GM12878 (cell line): ENCODE data around the gene PEX6. TPM values are rescaled to one million over a fixed set of nuclear protein-coding genes. Genes with fewer than 3 reads are reported as not detected.
A peak's percentile ranks its signal among the peaks of the same experiment; 100 is the strongest.

Experiments
- ATAC-seq: fragments of 200-7000 bp; cut with Tn5 transposase; 3 replicates; pipeline ENCODE4 v1.9.1; 2020; ENCODE audit warnings: mild to moderate bottlenecking, moderate library complexity
- Bru-seq: library from RNA; stranded (reverse); fragments of 400-500 nt; gene quantifications from one replicate; lab custom pipeline; 2021; lab: Mats Ljungman, UMichigan
- BruChase-seq, 2 experiments: library from RNA; stranded (reverse); fragments of 400-500 nt; gene quantifications; one replicate each; lab custom pipeline; 2021; lab: Mats Ljungman, UMichigan
- BruUV-seq: library from RNA; stranded (reverse); fragments of 400-500 nt; replicated peaks from 2 replicates; lab custom pipeline; 2021; lab: Mats Ljungman, UMichigan
- CTCF ChIA-PET: fragments of 300-600 bp; sonication (Branson Sonifier 250); formaldehyde crosslinking; extraction: SDS; loops from one replicate; lab custom pipeline; 2021; ENCODE audit warnings: inconsistent platforms; lab: Yijun Ruan, JAX
- POLR2A ChIA-PET: fragments of 350-600 bp; formaldehyde crosslinking; extraction: SDS; loops from one replicate; lab custom pipeline; 2021; ENCODE audit warnings: inconsistent platforms; lab: Charles Lee
- RAD21 ChIA-PET: fragments of 300-600 bp; sonication (Branson Sonifier 250); formaldehyde crosslinking; loops from one replicate; lab custom pipeline; 2023; ENCODE audit warnings: antibody characterized with exemption; ENCODE audit not compliant: unreplicated experiment; lab: Charles Lee
- SMC1A ChIA-PET: fragments of 300-600 bp; sonication (Branson Sonifier 250); formaldehyde crosslinking; loops from one replicate; lab custom pipeline; 2023; ENCODE audit not compliant: unreplicated experiment, uncharacterized antibody; lab: Charles Lee
- DNase-seq: peaks from one replicate; pipeline ENCODE4 v3.0.0-alpha.2; 2011; ENCODE audit warnings: low read depth, low spot score
- FAIRE-seq: peaks from 3 replicates; lab custom pipeline; 2011; peaks lifted over from hg19 to GRCh38; lab: Jason Lieb, UNC
- H2AFZ ChIP-seq: 2 replicates; pipeline ENCODE4 v1.6.0; 2011; ENCODE audit warnings: low read depth, low read length, control low read depth; ENCODE audit not compliant: control insufficient read depth
- H3K27ac ChIP-seq: 2 replicates; pipeline ENCODE4 v1.5.1; 2011; ENCODE audit warnings: control low read depth; ENCODE audit not compliant: control insufficient read depth, insufficient read depth
- H3K27me3 ChIP-seq, 2 experiments: replicated peaks in 1 of 2; 2 replicates each; pipeline versions ENCODE4 v1.6.0 to v1.6.1; 2011; ENCODE audit warnings: low read length in 1 of 2; ENCODE audit not compliant: control insufficient read depth in 2 of 2, insufficient read depth in 2 of 2
- H3K36me3 ChIP-seq, 2 experiments: 2 replicates each; pipeline ENCODE4 v1.5.1; 2011; ENCODE audit warnings: low read length in 1 of 2; ENCODE audit not compliant: control insufficient read depth in 2 of 2, insufficient read depth in 2 of 2
- H3K4me1 ChIP-seq: 2 replicates; pipeline ENCODE4 v1.6.1; 2011; ENCODE audit warnings: mild to moderate bottlenecking, low read length, moderate library complexity, mixed read lengths; ENCODE audit not compliant: control insufficient read depth, insufficient read depth
- H3K4me2 ChIP-seq: 2 replicates; pipeline ENCODE4 v1.6.0; 2011; ENCODE audit warnings: control low read depth; ENCODE audit not compliant: control insufficient read depth, insufficient read depth
- H3K4me3 ChIP-seq: fragments of 200-600 bp; sonication (generic); 2 replicates; pipeline ENCODE4 v1.5.1; 2016
- H3K79me2 ChIP-seq: 2 replicates; pipeline ENCODE4 v1.6.0; 2011; ENCODE audit warnings: low read length; ENCODE audit not compliant: control insufficient read depth, insufficient read depth
- H3K9ac ChIP-seq: 2 replicates; pipeline ENCODE4 v1.8.0; 2011; ENCODE audit warnings: low read length, control low read depth, mixed read lengths; ENCODE audit not compliant: control insufficient read depth, insufficient read depth
- H3K9me3 ChIP-seq: replicated peaks from 3 replicates; pipeline ENCODE4 v1.5.1; 2011; ENCODE audit warnings: mild to moderate bottlenecking, low read length; ENCODE audit not compliant: control insufficient read depth, insufficient read depth
- H4K20me1 ChIP-seq: 2 replicates; pipeline ENCODE4 v1.6.0; 2011; ENCODE audit not compliant: control insufficient read depth, insufficient read depth
- CBFB ChIP-seq: IDR thresholded peaks from 2 replicates; pipeline ENCODE4 v1.6.1; 2016; ENCODE audit warnings: antibody characterized with exemption, low read depth
- CHD1 ChIP-seq: IDR thresholded peaks from 2 replicates; pipeline ENCODE4 v1.6.1; 2012; ENCODE audit warnings: low read depth, low read length, improper control_type of control experiment
- EP300 ChIP-seq, 2 experiments: fragments of 150-350 bp in 1 of 2; IDR thresholded peaks; 2 replicates each; pipeline ENCODE4 v1.6.1; 2011 to 2012; ENCODE audit warnings: low read depth in 2 of 2, low read length in 2 of 2, borderline replicate concordance in 1 of 2, improper control_type of control experiment in 1 of 2, inconsistent platforms in 1 of 2; ENCODE audit not compliant: control insufficient read depth in 1 of 2
- HCFC1 ChIP-seq: fragments of 150-350 bp; IDR thresholded peaks from 2 replicates; pipeline ENCODE4 v1.6.1; 2014; ENCODE audit warnings: low read length
- IRF4 ChIP-seq: IDR thresholded peaks from 2 replicates; pipeline ENCODE4 v1.6.1; 2011; ENCODE audit warnings: low read depth, low read length
- KLF5 ChIP-seq: fragments of 450-650 bp; IDR thresholded peaks from 2 replicates; pipeline ENCODE4 v1.6.1; 2014; ENCODE audit warnings: mild to moderate bottlenecking; ENCODE audit not compliant: partially characterized antibody
- NR2F1 ChIP-seq: fragments of 450-650 bp; conservative IDR thresholded peaks from 2 replicates; pipeline ENCODE4 v1.6.1; 2017; ENCODE audit warnings: mild to moderate bottlenecking
- PML ChIP-seq: IDR thresholded peaks from 2 replicates; pipeline ENCODE4 v1.6.1; 2012; ENCODE audit warnings: low read length, inconsistent platforms
- POLR2A ChIP-seq: IDR thresholded peaks from 2 replicates; pipeline ENCODE4 v1.6.1; 2011; ENCODE audit warnings: low read depth, mild to moderate bottlenecking, low read length
- STAT1 ChIP-seq: fragments of 450-650 bp; conservative IDR thresholded peaks from 2 replicates; pipeline ENCODE4 v1.6.1; 2014; ENCODE audit warnings: antibody characterized with exemption, mild to moderate bottlenecking
- SUZ12 ChIP-seq: fragments of 200-600 bp; sonication (generic); IDR thresholded peaks from one replicate; pipeline ENCODE4 v1.6.1; 2018; ENCODE audit warnings: antibody characterized with exemption, mild to moderate bottlenecking; ENCODE audit not compliant: unreplicated experiment
- TARDBP ChIP-seq: IDR thresholded peaks from 2 replicates; pipeline ENCODE4 v1.6.1; 2016; ENCODE audit warnings: borderline replicate concordance
- ZNF217 ChIP-seq: fragments of 450-650 bp; IDR thresholded peaks from 2 replicates; pipeline ENCODE4 v1.6.1; 2017; ENCODE audit warnings: antibody characterized with exemption, mild to moderate bottlenecking
- WGBS: methylation state at CpG from one replicate; pipeline ENCODE4 v1.1.6; 2016; ENCODE audit warnings: low lambda C conversion rate; ENCODE audit not compliant: insufficient replicate concordance, insufficient coverage; ENCODE audit errors: missing lambda C conversion rate; 5-methylcytosine and 5-hydroxymethylcytosine counted together
- in situ Hi-C: fragments of 300-500 bp; cut with MboI; formaldehyde crosslinking; loops from 9 replicates; pipeline ENCODE4 v1.14.3; 2018; ENCODE audit warnings: mixed read lengths
- intact Hi-C: fragments of 100-400 bp; cut with micrococcal nuclease; formaldehyde crosslinking; loops from one replicate; pipeline ENCODE4 v1.14.2; 2022; ENCODE audit not compliant: unreplicated experiment
- long read RNA-seq, 2 experiments: library from polyadenylated mRNA; unstranded; transcript quantifications; one replicate each; pipeline ENCODE4 v2.0.0, GENCODE V29; 2019 to 2020
- polyA minus RNA-seq, 3 experiments: library from RNA; depleted of rRNA, polyadenylated mRNA; stranded (reverse); fragments of >200 nt; gene quantifications; 2 replicates each; pipeline ENCODE4 v1.2.3, GENCODE V29; 2011
- polyA plus RNA-seq, 11 experiments: library from polyadenylated mRNA; depleted of rRNA in 4 of 11; unstranded in 6 of 11; stranded (reverse) in 5 of 11; fragments of >200 nt; fragmentation: Nextera tagmentation in 4 of 11; fragmentation: Illumina TruSeq in 1 of 11; extraction: Ambion mirVana in 4 of 11; extraction: Trizol in 1 of 11; gene quantifications; 1 replicate in 1 of 11; 2 replicates in 10 of 11; pipeline versions ENCODE4 v1.2.1 to v1.2.3, GENCODE V29; 2011 to 2016; ENCODE audit warnings: inconsistent platforms in 2 of 11, missing spikeins in 2 of 11, low read depth in 1 of 11
- total RNA-seq, 4 experiments: library from RNA; depleted of rRNA in 3 of 4; stranded (reverse); fragments of >200 nt in 3 of 4; fragmentation: Illumina TruSeq in 1 of 4; extraction: Trizol in 1 of 4; gene quantifications; 2 replicates each; pipeline versions ENCODE4 v1.2.1 to v1.2.3, GENCODE V29; 2013 to 2021

Gene PEX6, protein sequence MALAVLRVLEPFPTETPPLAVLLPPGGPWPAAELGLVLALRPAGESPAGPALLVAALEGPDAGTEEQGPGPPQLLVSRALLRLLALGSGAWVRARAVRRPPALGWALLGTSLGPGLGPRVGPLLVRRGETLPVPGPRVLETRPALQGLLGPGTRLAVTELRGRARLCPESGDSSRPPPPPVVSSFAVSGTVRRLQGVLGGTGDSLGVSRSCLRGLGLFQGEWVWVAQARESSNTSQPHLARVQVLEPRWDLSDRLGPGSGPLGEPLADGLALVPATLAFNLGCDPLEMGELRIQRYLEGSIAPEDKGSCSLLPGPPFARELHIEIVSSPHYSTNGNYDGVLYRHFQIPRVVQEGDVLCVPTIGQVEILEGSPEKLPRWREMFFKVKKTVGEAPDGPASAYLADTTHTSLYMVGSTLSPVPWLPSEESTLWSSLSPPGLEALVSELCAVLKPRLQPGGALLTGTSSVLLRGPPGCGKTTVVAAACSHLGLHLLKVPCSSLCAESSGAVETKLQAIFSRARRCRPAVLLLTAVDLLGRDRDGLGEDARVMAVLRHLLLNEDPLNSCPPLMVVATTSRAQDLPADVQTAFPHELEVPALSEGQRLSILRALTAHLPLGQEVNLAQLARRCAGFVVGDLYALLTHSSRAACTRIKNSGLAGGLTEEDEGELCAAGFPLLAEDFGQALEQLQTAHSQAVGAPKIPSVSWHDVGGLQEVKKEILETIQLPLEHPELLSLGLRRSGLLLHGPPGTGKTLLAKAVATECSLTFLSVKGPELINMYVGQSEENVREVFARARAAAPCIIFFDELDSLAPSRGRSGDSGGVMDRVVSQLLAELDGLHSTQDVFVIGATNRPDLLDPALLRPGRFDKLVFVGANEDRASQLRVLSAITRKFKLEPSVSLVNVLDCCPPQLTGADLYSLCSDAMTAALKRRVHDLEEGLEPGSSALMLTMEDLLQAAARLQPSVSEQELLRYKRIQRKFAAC
- total RNA-seq (2013; cell fraction: nucleolus; rRNA removed) = 8.3 and 10.1 TPM in 2 replicates
- total RNA-seq (2014; rRNA removed) (19.3 and 19.4 TPM in 2 replicates), total RNA-seq (2014; rRNA removed; fragmentation: Illumina TruSeq; extraction: Trizol) (6.2 and 6.4 TPM in 2 replicates), total RNA-seq (2021) (20.3 and 21.1 TPM in 2 replicates), polyA plus RNA-seq (2011; rRNA removed) (2.0 and 3.1 TPM in 2 replicates), polyA plus RNA-seq (2014; fragmentation: Illumina TruSeq; extraction: Trizol) (3.1 and 6.1 TPM in 2 replicates), polyA plus RNA-seq (2014; fragmentation: Nextera tagmentation; extraction: Ambion mirVana) (1 to 10 TPM in 1 of 2 experiments, under 1 TPM in 1; 0.39 to 1.2 TPM), polyA plus RNA-seq (2014; rRNA removed) (14.6 and 16.3 TPM in 2 replicates), polyA plus RNA-seq (2016; fragmentation: Nextera tagmentation; extraction: Ambion mirVana) (1 to 10 TPM; 9.4 to 9.5 TPM), polyA minus RNA-seq (2011; rRNA and poly(A)+ RNA removed) (3.0 and 7.0 TPM in 2 replicates), Bru-seq, nascent RNA (percentile 57 among the genes with signal in this experiment), BruChase-seq, experiment 1, labeled RNA remaining after a 6-hour chase (percentile 55 among the genes with signal in this experiment), BruChase-seq, experiment 2, labeled RNA remaining after a 2-hour chase (percentile 54 among the genes with signal in this experiment)
- polyA plus RNA-seq (2011; ENCODE audit: low read depth) = 5.8 TPM
- 4.1 and 4.8 TPM in 2 replicates for polyA plus RNA-seq (2011; cell fraction: cytosol; rRNA removed)
- polyA plus RNA-seq (2011; cell fraction: nucleus; rRNA removed) = 22.3 and 23.6 TPM in 2 replicates
- polyA plus RNA-seq (2012) = 12.1 and 14.5 TPM in 2 replicates
- 2.9 and 3.2 TPM in 2 replicates for polyA minus RNA-seq (2011; cell fraction: cytosol; rRNA and poly(A)+ RNA removed)
- polyA minus RNA-seq (2011; cell fraction: nucleus; rRNA and poly(A)+ RNA removed) = 4.2 and 7.2 TPM in 2 replicates
- long read RNA-seq, experiment 1, partial matches to known transcripts = 1 of 1 reads
- long read RNA-seq, experiment 1, other reads (novel, unspliced or antisense) = 0 of 1 reads
- long read RNA-seq, experiment 2, partial matches to known transcripts = 0 of 1 reads
- long read RNA-seq, experiment 2, other reads (novel, unspliced or antisense) = 1 of 1 reads

DNA sequence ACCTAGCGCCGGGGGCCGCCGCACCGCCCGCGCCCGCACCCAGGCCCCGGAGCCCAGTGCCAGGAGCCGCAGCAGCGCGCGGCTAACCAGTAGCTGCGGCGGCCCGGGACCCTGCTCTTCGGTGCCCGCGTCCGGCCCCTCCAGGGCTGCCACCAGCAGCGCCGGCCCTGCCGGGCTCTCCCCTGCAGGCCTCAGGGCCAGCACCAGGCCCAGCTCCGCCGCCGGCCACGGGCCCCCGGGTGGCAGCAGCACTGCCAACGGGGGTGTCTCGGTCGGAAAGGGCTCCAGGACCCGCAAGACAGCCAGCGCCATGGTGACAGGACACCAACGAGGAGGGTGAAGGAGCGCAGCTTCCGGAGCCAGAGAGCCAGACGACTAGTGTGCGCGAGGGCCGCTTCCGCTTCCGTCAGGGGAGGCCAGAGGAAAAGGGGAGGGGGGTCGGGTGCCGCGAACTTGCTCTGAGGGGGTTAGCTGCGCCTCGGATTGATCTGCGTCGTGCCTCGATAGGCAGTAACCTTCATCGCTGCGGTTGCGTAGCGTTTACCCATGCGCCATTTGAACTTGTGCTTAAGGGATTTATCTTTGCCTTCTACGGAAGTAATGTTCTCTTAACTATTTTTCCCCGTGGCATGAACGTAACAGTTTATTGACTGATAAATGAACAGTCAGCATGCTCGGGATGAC is at the start of gene PEX6:
PEX6 (minus strand) TSS at position 343 of the 684 bp plus-strand sequence; CDS start at position 312, 31 bp downstream.
- CTCF ChIA-PET = interaction anchor here (1.1 to 1.9 kb wide), 6 partner anchors 14 to 527 kb away, joined by 3 to 5 read pairs (median 5); partner anchors contain the start of genes KLHDC3 and MEA1
- POLR2A ChIA-PET = interaction anchor here (0.5 to 3.0 kb wide), 9 partner anchors 8 to 191 kb away, joined by 3 to 20 read pairs (median 4); partner anchors contain the start of genes CNPY3, KLC4, KLHDC3 and MEA1
- SMC1A ChIA-PET = interaction anchor here (0.7 to 1.7 kb wide), 9 partner anchors 14 to 165 kb away, joined by 3 to 5 read pairs (median 4); partner anchors contain the start of genes CNPY3, CUL7, KLHDC3 and MEA1
- Histone ChIP-seq H3K4me3 (peak within 1 kb of the TSS; percentile 88), H3K27ac (peak within 1 kb of the TSS; percentile 33), H3K4me2 (peak within 1 kb of the TSS; percentile 94), H3K9ac (peak within 1 kb of the TSS; percentile 90), H3K9me3 (no peaks in the 10 kb centered on the region), H3K79me2 (peaks cover 25% of the 10 kb centered on the region), H3K27me3 (no peaks in the 10 kb centered on the region), H2AFZ (peak within 1 kb of the TSS; percentile 73), H4K20me1 (no peaks in the 10 kb centered on the region), H3K4me1 (peaks cover 13% of the 10 kb centered on the region), H3K36me3 (no peaks in the 10 kb centered on the region)
- BruUV-seq = no TSS peak
- intact Hi-C loops (no loop called here), in situ Hi-C loops (no loop called here)
- FAIRE-seq (peak; percentile 92), DNase-seq (peak; percentile 64), ATAC-seq (peak; percentile 96)
- 2% methylated on average over 54 of the region's 59 CpGs for WGBS
- RAD21 ChIA-PET = interaction anchor here (0.9 to 2.2 kb wide), 5 partner anchors 28 to 48 kb away, joined by 3 to 8 read pairs (median 3); partner anchors contain the start of genes KLHDC3, MEA1 and RRP36
- TF ChIP-seq CHD1 (no peak), HCFC1 (peak; percentile 50; the same call in 1 of the 2 replicates), ZNF217 (0 out of 2 replicates have a peak, but pooled peaks have one; percentile 54), EP300 (IDR thresholded peaks at IDR 0.05; ENCODE audit: borderline replicate concordance in 1 of 2, control insufficient read depth in 1 of 2, low read depth in 2 of 2, low read length in 2 of 2) (no peak), TARDBP (no peak), NR2F1 (0 out of 2 replicates have a peak, but pooled peaks have one; percentile 29), CBFB (peak; percentile 74; the same call in 1 of the 2 replicates), KLF5 (peak; percentile 60), STAT1 (0 out of 2 replicates have a peak, but pooled peaks have one; percentile 32), IRF4 (peak; percentile 47; the same call in 1 of the 2 replicates), PML (peak; percentile 95), SUZ12 (no peak), POLR2A (peak; percentile 94)
